Muscle of leg (tissue), 11 donors: ENCODE data around the gene LPP. TPM values are rescaled to one million over a fixed set of nuclear protein-coding genes. Genes with fewer than 3 reads are reported as not detected.

Experiments
- DNase-seq: peaks from one replicate; pipeline ENCODE4 v3.0.0; 2013
- H3K27ac ChIP-seq: one replicate; pipeline ENCODE4 v1.5.1; 2013; ENCODE audit warnings: mild to moderate bottlenecking, low read length, control low read depth
- H3K27me3 ChIP-seq: one replicate; pipeline ENCODE4 v1.6.1; 2013; ENCODE audit warnings: low read length; ENCODE audit not compliant: control insufficient read depth, insufficient read depth
- H3K36me3 ChIP-seq: one replicate; pipeline ENCODE4 v1.6.1; 2013; ENCODE audit warnings: low read length; ENCODE audit not compliant: control insufficient read depth, insufficient read depth
- H3K4me1 ChIP-seq: one replicate; pipeline ENCODE4 v1.6.1; 2013; ENCODE audit warnings: low read length; ENCODE audit not compliant: control insufficient read depth, insufficient read depth
- H3K4me3 ChIP-seq: one replicate; pipeline ENCODE4 v1.5.1; 2013; ENCODE audit warnings: low read length, control low read depth
- H3K9me3 ChIP-seq: replicated peaks from 2 replicates; pipeline ENCODE4 v1.6.1; 2013; ENCODE audit warnings: low read depth, low read length; ENCODE audit not compliant: control insufficient read depth
- WGBS: methylation state at CpG from one replicate; pipeline ENCODE4 v1.1.5; 2013; ENCODE audit warnings: missing lambda C conversion rate; ENCODE audit not compliant: insufficient coverage; 5-methylcytosine and 5-hydroxymethylcytosine counted together
- polyA plus RNA-seq, 8 donors: library from polyadenylated mRNA; unstranded; fragments of 120-200 nt; gene quantifications; one replicate each; pipeline versions ENCODE4 v1.2.1 to v1.2.3, GENCODE V29; 2013; ENCODE audit warnings: inconsistent platforms in 1 of 8, low replicate concordance in 1 of 8; ENCODE audit not compliant: insufficient read length in 8 of 8, insufficient read depth in 1 of 8
- total RNA-seq: library from RNA; stranded (reverse); fragments of 120-200 nt; gene quantifications from one replicate; pipeline ENCODE4 v1.2.4, GENCODE V29; 2013

Gene LPP
- total and polyA plus RNA-seq, 9 donors, result 8.9 to 24.3 (median 13.5) TPM

DNA sequence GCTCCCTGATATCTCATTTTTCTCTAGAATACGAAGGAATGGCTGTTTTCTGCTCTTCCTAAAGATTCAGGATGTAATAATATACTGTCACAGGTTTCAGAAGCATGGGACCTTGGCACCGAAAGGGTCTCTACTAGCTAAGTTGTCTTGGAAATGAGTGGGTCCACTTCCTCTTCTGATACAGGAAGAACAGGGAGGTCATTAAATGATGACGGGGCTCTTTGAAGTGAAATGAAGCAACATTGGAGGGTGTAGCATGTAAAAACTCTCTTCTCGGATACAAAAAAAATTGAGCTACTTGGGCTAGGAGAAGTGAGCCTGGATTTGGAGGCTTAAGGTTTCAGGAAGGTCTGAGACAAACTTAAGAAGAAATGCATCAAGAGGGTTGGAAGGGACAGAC, 668.0 kb downstream of the LPP start:
- Histone ChIP-seq H3K36me3 (no peaks in the 10 kb centered on the region), H3K27ac (no peak overlapping the region), H3K4me3 (no peak overlapping the region), H3K27me3 (no peaks in the 10 kb centered on the region), H3K4me1 (peaks cover 16% of the 10 kb centered on the region), H3K9me3 (no peaks in the 10 kb centered on the region)
- peak; percentile 62 for DNase-seq
- WGBS, result 79% methylated on average over 3 of the region's 4 CpGs

DNA sequence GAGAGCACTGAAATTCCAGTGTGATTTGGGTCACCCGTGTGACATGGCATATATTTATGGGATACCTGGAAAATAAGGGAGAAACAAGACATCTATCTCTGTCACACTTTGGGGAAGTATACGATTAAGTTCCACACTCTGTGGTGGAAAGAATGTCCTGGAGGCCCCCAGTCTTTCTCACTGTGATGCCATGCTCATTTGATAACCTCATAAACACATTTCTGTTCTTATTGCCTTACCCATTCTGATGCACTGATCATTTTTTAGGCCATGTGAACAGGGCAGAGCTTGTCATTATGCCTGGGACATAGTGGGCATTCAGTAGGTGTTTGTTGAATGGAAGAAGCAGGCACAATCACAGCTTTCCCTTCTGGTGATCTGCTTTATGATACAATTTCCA, 668.5 kb downstream of the LPP start:
- no peaks in the 10 kb centered on the region for H3K36me3 ChIP-seq

DNA sequence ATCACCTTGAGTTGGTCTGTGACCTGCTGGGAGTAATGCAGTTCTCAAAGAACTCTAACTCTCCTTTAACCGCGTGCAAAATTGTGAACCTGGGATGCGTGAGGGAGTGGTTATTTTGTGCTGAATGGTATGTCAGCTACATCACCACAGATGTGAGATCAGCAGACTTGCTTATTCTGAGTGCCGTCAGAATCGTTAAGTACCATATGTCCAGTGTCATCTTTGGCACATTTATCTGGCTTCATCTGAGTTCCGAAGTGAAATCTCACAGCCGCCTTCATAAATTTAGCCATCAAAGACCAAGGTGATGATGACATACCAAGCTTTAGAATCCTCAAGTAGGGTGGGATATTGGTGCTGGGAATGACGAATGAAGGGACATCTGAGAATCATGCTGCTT, 670.6 kb downstream of the LPP start:
- Histone ChIP-seq H3K27me3 (no peaks in the 10 kb centered on the region), H3K9me3 (no peaks in the 10 kb centered on the region), H3K4me3 (no peak overlapping the region), H3K4me1 (peaks cover 21% of the 10 kb centered on the region), H3K27ac (no peak overlapping the region), H3K36me3 (no peaks in the 10 kb centered on the region)
- DNase-seq, result peak; percentile 37
- WGBS, result 76% methylated on average over 5 of the region's 8 CpGs

More for the DNA sequence above, 668.5 kb downstream of the LPP start:
- Histone ChIP-seq H3K27ac (no peak overlapping the region), H3K4me1 (peaks cover 17% of the 10 kb centered on the region), H3K4me3 (no peak overlapping the region), H3K9me3 (no peaks in the 10 kb centered on the region), H3K27me3 (no peaks in the 10 kb centered on the region)
- no peak for DNase-seq
- WGBS, result no CpG with 5 or more reads among the region's 2 CpGs

DNA sequence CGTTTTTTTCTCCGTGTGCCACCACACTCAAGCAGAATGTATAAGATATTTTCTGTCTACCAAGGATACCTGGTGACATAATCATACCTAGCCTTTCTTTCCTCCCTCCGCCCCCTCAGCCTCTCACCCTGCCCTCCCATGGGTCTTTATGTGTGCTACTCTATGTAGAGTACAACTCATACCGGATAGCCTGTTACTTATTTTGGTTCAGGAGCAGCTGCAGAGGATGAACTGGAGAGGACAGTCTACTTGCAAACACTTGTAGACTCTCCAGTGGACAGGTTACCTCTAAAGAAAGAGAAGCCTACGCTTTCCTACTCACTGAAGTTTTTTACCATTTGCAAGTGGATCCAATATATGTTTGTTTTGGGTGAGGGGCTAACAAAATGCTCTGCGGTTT, 671.9 kb downstream of the LPP start:
- no peak overlapping the region for H3K4me3 ChIP-seq
- DNase-seq, result peak; percentile 48
- peak overlapping the region; percentile 69 for H3K27ac ChIP-seq
- H3K4me1 ChIP-seq, result peaks cover 21% of the 10 kb centered on the region
- no CpG with 5 or more reads among the region's 6 CpGs for WGBS
- no peaks in the 10 kb centered on the region for H3K9me3 ChIP-seq
- no peaks in the 10 kb centered on the region for H3K27me3 ChIP-seq
- H3K36me3 ChIP-seq, result no peaks in the 10 kb centered on the region

DNA sequence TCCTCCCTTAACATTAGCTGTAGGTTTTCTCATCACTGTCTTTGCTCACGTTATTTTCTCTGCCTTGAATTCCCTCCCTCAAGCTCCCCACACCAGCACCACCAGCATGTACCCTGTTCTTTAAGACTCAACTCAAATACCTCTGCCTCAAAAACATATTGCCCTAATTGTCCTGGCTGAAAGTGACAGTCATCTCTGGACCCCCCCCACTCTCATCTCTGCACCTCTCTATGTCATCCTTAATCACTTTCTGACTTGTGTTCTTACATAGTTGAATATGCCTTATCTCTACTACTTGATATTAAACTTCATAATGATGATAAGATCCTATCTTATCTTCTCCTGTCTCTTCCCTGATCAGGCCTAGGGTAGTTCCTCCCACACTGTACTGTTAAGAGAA, 672.6 kb downstream of the LPP start:
- H3K36me3 ChIP-seq, result no peaks in the 10 kb centered on the region
- WGBS, result 100% methylated on average over 1 of the region's 1 CpG
- H3K9me3 ChIP-seq, result no peaks in the 10 kb centered on the region
- no peak overlapping the region for H3K4me3 ChIP-seq
- H3K27me3 ChIP-seq, result no peaks in the 10 kb centered on the region
- DNase-seq, result no peak
- peaks cover 21% of the 10 kb centered on the region for H3K4me1 ChIP-seq
- peak overlapping the region; percentile 60 for H3K27ac ChIP-seq

DNA sequence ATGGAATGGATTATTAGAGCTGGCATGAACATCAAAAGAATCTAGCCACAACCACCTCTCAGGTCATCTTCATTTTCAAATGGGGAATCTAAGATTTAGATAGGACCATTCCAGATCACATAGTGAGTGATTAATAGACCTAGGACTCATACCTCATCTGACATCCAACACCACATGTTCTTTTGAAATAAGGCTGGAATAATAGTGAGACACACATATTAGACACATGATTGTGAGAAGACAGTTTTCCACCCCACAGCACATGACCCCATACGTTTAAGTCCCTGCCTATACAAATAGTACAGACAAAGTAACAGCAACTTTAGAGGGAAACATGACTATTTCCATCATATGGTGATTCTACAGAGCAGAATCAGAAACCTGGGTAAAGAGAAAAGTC, 673.1 kb downstream of the LPP start:
- H3K27me3 ChIP-seq, result no peaks in the 10 kb centered on the region
- H3K9me3 ChIP-seq, result no peaks in the 10 kb centered on the region
- H3K4me1 ChIP-seq, result peaks cover 21% of the 10 kb centered on the region
- DNase-seq, result no peak
- H3K4me3 ChIP-seq, result no peak overlapping the region
- peak overlapping the region; percentile 63 for H3K27ac ChIP-seq
- no CpG with 5 or more reads among the region's 1 CpG for WGBS
- no peaks in the 10 kb centered on the region for H3K36me3 ChIP-seq

DNA sequence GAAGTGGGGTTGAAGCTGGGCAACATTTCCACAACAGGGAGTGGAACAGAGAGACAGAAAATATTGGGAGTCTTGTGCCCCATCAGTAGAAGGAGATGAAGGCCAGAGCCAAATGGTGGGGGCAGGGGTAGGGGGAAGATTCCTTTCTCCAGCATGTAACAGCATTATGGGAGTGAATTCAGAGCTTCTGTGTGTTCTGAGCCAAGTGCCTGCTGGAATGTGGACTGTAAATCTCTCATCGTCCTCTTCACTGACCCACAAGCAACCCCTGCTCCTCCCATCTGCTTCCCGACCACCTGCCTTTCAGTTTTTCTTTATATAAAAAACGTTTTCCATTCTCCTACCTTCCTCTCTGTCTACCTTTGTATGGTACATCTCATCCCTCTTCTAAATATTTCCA, 673.6 kb downstream of the LPP start:
- Histone ChIP-seq H3K36me3 (no peaks in the 10 kb centered on the region), H3K9me3 (no peaks in the 10 kb centered on the region), H3K4me1 (peaks cover 21% of the 10 kb centered on the region), H3K4me3 (no peak overlapping the region), H3K27me3 (no peaks in the 10 kb centered on the region), H3K27ac (peak overlapping the region; percentile 75)
- peak; percentile 78 for DNase-seq
- no CpG with 5 or more reads among the region's 3 CpGs for WGBS

DNA sequence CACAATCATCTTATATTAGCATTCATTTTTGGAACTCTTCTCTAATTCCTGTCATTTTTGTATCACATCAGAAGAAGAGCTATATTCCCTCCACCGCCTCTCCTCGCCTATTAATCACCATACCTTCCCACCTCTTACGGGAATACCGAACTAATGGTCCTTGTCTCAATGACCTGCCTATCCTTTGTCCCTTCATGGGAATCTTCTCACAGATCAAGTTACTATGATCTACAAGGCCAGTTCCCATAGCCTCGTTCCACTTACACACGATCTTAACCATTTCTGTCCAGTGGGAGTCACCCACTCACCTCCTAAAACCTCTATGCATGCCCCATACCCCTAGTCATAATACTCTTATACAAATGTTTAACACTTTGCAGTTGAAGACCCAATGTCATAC, 675.2 kb downstream of the LPP start:
- peaks cover 25% of the 10 kb centered on the region for H3K4me1 ChIP-seq
- no peak overlapping the region for H3K4me3 ChIP-seq
- H3K36me3 ChIP-seq, result no peaks in the 10 kb centered on the region
- H3K9me3 ChIP-seq, result no peaks in the 10 kb centered on the region
- DNase-seq, result no peak
- no peaks in the 10 kb centered on the region for H3K27me3 ChIP-seq
- 80% methylated on average over 6 of the region's 6 CpGs for WGBS
- H3K27ac ChIP-seq, result peak overlapping the region; percentile 22

DNA sequence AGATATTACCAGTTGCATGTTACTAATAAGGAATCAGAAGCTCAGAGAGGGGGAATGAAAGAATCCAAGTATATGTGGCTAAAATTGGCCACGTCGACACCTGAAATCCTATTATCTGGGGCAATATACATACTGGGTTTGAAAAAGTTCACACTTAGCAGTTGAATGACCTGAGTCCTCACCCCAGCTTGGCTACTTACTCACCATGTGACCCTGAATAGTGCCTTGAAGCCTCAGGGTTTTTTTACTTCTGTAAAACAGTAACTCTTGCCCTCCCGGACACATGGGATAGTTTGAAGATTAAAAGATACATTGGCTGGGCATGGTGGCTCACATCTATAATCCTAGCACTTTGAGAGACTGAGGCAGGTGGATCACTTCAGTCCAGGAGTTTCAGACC, 675.6 kb downstream of the LPP start:
- no peak overlapping the region for H3K4me3 ChIP-seq
- peak overlapping the region; percentile 22 for H3K27ac ChIP-seq
- H3K4me1 ChIP-seq, result peaks cover 22% of the 10 kb centered on the region
- no peaks in the 10 kb centered on the region for H3K9me3 ChIP-seq
- 83% methylated on average over 2 of the region's 3 CpGs for WGBS
- H3K27me3 ChIP-seq, result no peaks in the 10 kb centered on the region
- DNase-seq, result no peak
- no peaks in the 10 kb centered on the region for H3K36me3 ChIP-seq

DNA sequence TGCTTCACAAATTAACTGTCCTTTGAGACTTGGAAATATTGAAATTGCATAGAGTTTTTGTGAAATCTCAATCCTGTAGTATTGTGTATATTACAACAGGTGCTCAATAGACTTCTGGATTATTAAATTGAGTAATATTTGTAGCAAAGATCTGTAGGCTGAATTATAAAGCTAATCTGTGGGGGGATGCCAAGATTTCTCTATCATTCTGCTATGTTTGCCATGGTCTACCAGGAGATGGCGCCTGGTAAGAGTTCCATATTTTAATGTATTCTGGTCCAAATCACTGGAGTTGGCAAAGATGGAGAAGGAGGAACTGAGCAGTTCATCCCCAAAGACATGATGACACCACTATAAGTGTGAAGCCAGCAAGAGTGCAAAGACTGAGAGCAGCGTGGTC, 676.9 kb downstream of the LPP start:
- H3K9me3 ChIP-seq, result no peaks in the 10 kb centered on the region
- no peak overlapping the region for H3K4me3 ChIP-seq
- WGBS, result 67% methylated on average over 2 of the region's 2 CpGs
- DNase-seq, result no peak
- peaks cover 17% of the 10 kb centered on the region for H3K4me1 ChIP-seq
- H3K36me3 ChIP-seq, result no peaks in the 10 kb centered on the region
- H3K27me3 ChIP-seq, result no peaks in the 10 kb centered on the region
- no peak overlapping the region for H3K27ac ChIP-seq

DNA sequence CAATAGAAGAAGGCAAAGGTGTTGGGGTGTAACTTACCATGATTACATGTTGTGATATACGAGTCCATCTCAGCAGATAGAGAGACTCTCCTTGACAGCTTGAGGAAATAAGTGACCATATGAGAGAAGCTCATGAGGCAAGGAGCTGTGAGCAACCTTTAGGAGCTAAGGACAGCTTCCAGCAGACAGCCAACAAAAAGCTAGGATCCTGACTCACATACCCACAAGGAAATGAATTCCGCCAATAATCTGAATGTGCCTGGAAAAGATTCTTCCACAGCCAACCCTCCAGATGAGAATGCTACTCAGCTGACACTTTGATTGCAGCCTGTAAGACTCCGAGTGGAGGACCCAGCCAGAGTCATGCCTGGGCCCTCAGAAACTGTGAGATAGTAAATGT, 678.2 kb downstream of the LPP start:
- Histone ChIP-seq H3K27ac (no peak overlapping the region), H3K9me3 (no peaks in the 10 kb centered on the region), H3K4me1 (peaks cover 14% of the 10 kb centered on the region), H3K27me3 (no peaks in the 10 kb centered on the region), H3K36me3 (no peaks in the 10 kb centered on the region), H3K4me3 (no peak overlapping the region)
- WGBS, result 100% methylated on average over 2 of the region's 3 CpGs
- no peak for DNase-seq
